ENCODE measurements around the gene KCNK10. TPM values are rescaled to one million over a fixed set of nuclear protein-coding genes. Genes with fewer than 3 reads are reported as not detected.

KCNK10 gene
- total RNA-seq = under 1 TPM in 1 of 4 donors, not detected in 3; 0.40 TPM

GRCh38 chr14:88323086-88323522, at the start of gene KCNK10:
Gene KCNK10, minus strand, starts transcription at chr14:88323269. Its CDS starts 471 bp downstream, at chr14:88322798.
- TF ChIP-seq POLR2A (IDR thresholded peaks at IDR 0.05) (no peak), CTCF (IDR thresholded peaks at IDR 0.05) (no peak), POLR2AphosphoS5 (IDR thresholded peaks at IDR 0.05) (no peak), EP300 (IDR thresholded peaks at IDR 0.05) (no peak)
- peaks cover 0 to under 1% (median 0%) of the 10 kb centered on the region in 3 donors for H3K9me3 ChIP-seq
- 0% methylated on average over 2 of the region's 52 CpGs; no CpG with 5 or more reads in 1 of the 2 donors for WGBS, 2 donors (ENCODE audit: low coverage in 1 of 2)
- H3K36me3 ChIP-seq = no peaks in the 10 kb centered on the region
- peaks cover 93% of the 10 kb centered on the region for H3K27me3 ChIP-seq
- ATAC-seq = no peak
- no peak within 1 kb of the TSS for H3K27ac ChIP-seq
- peaks cover 0 to 26% (median 0%) of the 10 kb centered on the region in 3 donors for H3K4me1 ChIP-seq
- H3K4me3 ChIP-seq = peak within 1 kb of the TSS in 1 of 2 donors; percentile 38

- H3K4me3 ChIP-seq = no peak overlapping the region
- no peaks in the 10 kb centered on the region for H3K36me3 ChIP-seq
- H3K27ac ChIP-seq = no peak overlapping the region
- H3K4me1 ChIP-seq = no peaks in the 10 kb centered on the region
- H3K9me3 ChIP-seq = peaks cover 0 to 5% (median 0%) of the 10 kb centered on the region in 3 donors
- no CpG with 5 or more reads among the region's 1 CpG for WGBS, 2 donors (ENCODE audit: low coverage in 1 of 2)
- ATAC-seq = no peak
- H3K27me3 ChIP-seq = peaks cover 5% of the 10 kb centered on the region
- no peak for TF ChIP-seq POLR2AphosphoS5 (IDR thresholded peaks at IDR 0.05)
- TF ChIP-seq CTCF (IDR thresholded peaks at IDR 0.05) = no peak
- no peak for TF ChIP-seq POLR2A (IDR thresholded peaks at IDR 0.05)
- TF ChIP-seq EP300 (IDR thresholded peaks at IDR 0.05) = no peak
Measured at GRCh38 chr14:88369496-88369895, 46.4 kb upstream of the KCNK10 start.

GRCh38 chr14:88364710-88365413, 41.8 kb upstream of the KCNK10 start:
- no peak overlapping the region for H3K4me3 ChIP-seq
- H3K27ac ChIP-seq = no peak overlapping the region
- 49 to 70% methylated on average over 4 of the region's 4 CpGs for WGBS, 2 donors (ENCODE audit: low coverage in 1 of 2)
- no peak for ATAC-seq
- H3K9me3 ChIP-seq = peaks cover 0 to 5% (median 0%) of the 10 kb centered on the region in 3 donors
- TF ChIP-seq EP300 (IDR thresholded peaks at IDR 0.05) = no peak
- TF ChIP-seq CTCF (IDR thresholded peaks at IDR 0.05) = no peak
- no peaks in the 10 kb centered on the region for H3K4me1 ChIP-seq
- no peaks in the 10 kb centered on the region for H3K36me3 ChIP-seq
- no peaks in the 10 kb centered on the region for H3K27me3 ChIP-seq

- Histone ChIP-seq H3K4me1 (no peaks in the 10 kb centered on the region), H3K36me3 (no peaks in the 10 kb centered on the region), H3K9me3 (no peaks in the 10 kb centered on the region), H3K27ac (no peak overlapping the region), H3K27me3 (no peaks in the 10 kb centered on the region), H3K4me3 (no peak overlapping the region)
- TF ChIP-seq CTCF (IDR thresholded peaks at IDR 0.05) (no peak), POLR2A (IDR thresholded peaks at IDR 0.05) (no peak), EP300 (IDR thresholded peaks at IDR 0.05) (no peak), POLR2AphosphoS5 (IDR thresholded peaks at IDR 0.05) (no peak)
- WGBS, 2 donors (ENCODE audit: low coverage in 1 of 2) = 53 to 82% methylated on average over 2 to 4 of the region's 4 CpGs
- ATAC-seq = no peak
Measured at GRCh38 chr14:88363644-88364043, 40.6 kb upstream of the KCNK10 start.

- no peak overlapping the region for H3K4me3 ChIP-seq
- H3K27ac ChIP-seq = no peak overlapping the region
- no peaks in the 10 kb centered on the region for H3K36me3 ChIP-seq
- WGBS, 2 donors (ENCODE audit: low coverage in 1 of 2) = 45 to 47% methylated on average over 2 of the region's 2 CpGs
- H3K4me1 ChIP-seq = no peaks in the 10 kb centered on the region
- TF ChIP-seq POLR2A (IDR thresholded peaks at IDR 0.05) = no peak
- no peak for TF ChIP-seq CTCF (IDR thresholded peaks at IDR 0.05)
- no peak for TF ChIP-seq EP300 (IDR thresholded peaks at IDR 0.05)
- TF ChIP-seq POLR2AphosphoS5 (IDR thresholded peaks at IDR 0.05) = no peak
- ATAC-seq = no peak
- H3K9me3 ChIP-seq = no peaks in the 10 kb centered on the region
- no peaks in the 10 kb centered on the region for H3K27me3 ChIP-seq
Measured at GRCh38 chr14:88359500-88359899, 36.4 kb upstream of the KCNK10 start.

Measured in gastroesophageal sphincter (tissue), 4 donors.